GM10847 (cell line): Measurements from ENCODE around the gene VCAN.

ENCODE experiments used
- POLR2A ChIP-seq: IDR thresholded peaks from 2 replicates; pipeline ENCODE4 v1.6.1; 2011; ENCODE audit not compliant: insufficient read length; ENCODE audit errors: extremely low read depth

VCAN gene

DNA sequence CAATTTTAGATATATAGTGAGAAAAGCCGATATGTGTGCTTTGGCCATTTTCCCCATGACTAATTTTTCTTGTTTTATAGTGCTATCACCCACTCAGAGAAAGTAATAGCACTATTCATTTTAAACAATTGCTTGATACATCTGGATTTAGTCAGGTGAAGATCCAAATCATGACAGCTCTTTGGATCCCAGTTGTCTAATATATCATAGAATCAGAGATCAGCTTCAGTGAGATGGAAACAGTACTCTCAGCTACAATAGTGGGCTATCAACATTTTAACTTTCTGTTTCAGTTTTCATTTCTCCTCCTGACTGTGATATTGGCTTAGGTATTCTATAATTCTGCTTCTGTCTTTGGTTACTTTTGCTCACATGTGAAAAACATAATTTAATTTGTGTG is 38.7 kb downstream of the VCAN start:
- no peak for TF ChIP-seq POLR2A

GRCh38 chr5:83512061-83512745 is 40.7 kb downstream of the VCAN start:
- no peak for TF ChIP-seq POLR2A

DNA sequence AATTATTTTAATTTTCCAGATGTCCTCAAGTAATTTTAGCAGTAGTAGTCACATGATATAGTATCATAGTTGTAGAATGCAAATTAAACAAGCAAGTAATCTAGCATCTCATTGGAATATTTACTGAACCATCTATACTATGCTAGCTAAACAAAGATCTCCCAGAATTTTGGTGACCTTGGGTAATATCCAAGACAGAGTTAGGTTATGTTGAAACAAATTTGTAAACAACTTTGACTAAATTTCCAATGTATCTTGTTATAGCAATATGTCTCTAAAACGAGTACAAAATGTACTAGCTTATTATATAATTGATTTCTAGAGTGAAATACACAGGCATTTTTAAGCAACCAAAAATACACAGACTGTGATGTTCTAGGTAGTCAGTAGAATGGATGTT is 41.5 kb downstream of the VCAN start:
- no peak for TF ChIP-seq POLR2A

- no peak for TF ChIP-seq POLR2A
Observed at GRCh38 chr5:83513491-83513890, 41.9 kb downstream of the VCAN start.

DNA sequence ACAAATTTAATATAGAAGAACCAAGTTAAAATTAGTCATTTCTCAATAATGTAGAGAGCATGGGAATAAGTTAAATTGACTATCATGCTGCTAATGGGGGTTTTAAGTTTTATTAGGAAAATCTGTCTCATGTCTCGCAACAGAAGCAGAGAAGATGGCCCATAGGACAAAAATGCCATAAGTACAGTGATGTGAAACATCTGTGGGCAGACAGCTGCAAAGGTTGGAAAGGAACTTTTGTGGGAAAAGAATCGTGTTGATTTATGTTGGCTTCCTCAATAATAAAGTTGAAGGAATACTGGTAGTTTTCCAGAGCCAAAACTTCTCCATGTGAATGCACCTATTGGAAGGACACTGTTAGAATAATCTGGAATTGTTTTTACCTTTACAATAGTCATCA is 44.8 kb downstream of the VCAN start:
- no peak for TF ChIP-seq POLR2A

GRCh38 chr5:83517072-83517687 is 45.6 kb downstream of the VCAN start:
- no peak for TF ChIP-seq POLR2A

DNA sequence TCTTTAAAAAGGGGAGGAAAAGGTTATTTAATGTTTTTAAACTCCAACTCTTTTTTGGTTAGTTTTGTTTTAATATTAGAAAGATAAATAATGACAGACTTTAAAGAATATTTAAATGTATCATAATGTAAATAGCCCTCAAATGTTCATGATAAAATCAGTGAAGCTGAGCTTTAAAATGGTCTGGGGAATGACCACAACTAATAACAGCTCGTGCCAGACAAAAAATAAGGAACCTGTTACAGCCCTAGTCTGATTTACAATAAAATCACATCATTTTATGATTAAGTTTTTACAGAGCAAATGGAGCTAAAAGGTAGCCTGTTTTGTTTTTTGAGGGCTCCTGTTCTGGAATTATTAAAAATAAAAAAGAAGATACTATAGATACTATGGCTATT is 46.1 kb downstream of the VCAN start:
- no peak for TF ChIP-seq POLR2A

DNA sequence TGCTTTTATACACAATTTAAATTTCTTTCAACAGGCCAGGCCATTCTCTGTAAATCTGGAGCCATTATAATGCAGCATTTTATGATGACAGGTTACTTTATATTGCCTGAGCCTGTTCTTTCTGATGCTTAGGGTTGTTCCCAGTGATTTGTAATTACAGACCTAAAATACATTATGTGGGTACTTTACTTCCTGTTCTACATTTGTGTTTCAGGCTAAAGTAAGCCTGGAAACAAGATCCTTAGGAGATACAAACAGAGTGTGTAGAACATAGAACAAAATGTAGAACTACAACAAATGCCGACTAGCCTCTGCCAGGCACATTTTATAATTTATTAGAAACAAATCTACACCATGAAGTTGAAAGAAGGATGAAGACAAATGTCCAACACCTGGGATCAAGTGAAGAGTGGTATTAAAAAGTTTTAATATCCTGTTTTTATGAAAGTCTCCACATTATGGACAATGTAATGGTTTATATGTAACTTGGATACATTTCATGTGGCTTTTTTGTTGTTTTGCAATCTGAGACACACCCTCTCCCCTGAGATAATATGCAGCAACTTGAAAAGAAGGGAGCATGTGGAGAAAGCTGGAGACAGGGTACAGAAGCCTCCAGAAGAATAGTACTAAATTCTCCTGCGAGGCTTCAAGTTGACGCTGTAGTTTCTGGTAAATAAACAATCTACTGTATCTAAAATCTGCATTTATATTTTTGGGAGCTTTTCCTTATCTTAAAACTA is 46.9 kb downstream of the VCAN start:
- TF ChIP-seq POLR2A, result no peak

DNA sequence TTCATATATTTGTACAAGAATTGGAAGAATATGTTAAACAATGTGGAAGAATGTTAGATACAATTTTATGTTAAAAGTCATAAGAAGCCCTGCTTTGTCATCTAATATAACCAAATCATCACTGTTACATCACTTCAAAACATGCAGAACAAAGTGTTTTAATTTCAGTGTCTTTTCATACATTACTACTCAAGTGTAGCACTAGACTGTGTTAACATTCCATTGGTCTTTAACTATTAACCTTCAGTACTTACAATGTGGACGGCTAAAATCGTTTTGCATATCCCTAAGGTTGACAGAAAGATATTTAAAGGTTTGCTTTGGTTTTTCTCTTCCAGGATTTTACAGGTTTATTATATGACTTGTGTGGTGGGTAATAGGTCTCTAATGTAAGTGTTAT is 50.9 kb downstream of the VCAN start:
- no peak for TF ChIP-seq POLR2A

DNA sequence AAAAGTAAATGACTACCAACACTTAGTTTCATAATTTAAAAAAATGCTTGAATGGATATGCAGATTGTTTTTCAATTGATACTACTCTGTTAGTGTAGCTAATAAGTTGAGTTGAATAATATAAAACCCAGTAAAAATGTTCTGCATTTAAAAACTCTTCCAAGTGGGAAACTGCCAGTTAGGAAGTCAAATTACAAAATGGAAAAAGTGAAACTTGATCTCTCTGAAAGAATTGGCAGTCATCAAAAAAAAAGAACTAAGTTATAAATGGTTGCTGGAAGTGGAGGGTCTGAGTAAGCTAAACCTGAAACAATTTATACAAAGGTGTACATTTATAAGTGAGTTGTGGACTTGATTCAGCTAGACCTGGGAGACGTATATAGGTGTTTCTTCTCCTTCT is 52.4 kb downstream of the VCAN start:
- no peak for TF ChIP-seq POLR2A

DNA sequence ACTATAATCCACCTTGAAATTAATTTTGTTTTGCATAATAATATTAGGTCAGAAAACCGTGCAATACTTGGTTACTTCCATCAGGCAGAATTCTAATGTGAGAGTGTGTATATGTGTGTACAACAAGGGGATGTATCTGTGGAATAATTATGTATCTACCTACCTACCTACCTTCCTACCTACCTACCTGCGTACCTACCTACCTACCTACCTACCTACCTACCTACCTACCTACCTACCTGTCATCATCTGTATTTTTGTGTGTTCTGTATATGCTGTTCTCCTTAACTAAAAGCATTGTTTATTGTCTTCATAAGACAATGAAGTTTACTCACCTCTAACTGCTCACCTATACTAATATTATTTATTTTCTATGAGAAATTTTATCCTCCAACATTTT is 52.8 kb downstream of the VCAN start:
- no peak for TF ChIP-seq POLR2A

GRCh38 chr5:83524991-83525390 is 53.4 kb downstream of the VCAN start:
- no peak for TF ChIP-seq POLR2A

DNA sequence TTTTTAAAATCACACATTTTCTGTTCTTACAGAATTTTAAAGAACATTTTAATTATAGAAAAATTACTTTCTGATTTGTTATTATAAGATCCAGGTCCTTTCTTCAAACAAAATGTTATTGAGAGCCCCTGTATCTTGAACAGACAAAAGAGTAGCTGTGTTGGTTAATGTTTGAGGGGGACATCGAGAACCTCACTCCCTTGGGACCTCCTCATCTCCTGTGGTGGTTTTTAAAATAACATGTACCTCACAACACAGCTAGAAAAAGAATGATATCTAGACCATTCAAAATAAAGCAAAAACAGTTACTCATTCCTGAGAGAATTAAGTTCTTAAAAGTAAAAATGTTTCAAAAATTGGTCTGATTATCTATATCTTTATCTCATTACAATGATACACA is 54.7 kb downstream of the VCAN start:
- no peak for TF ChIP-seq POLR2A

GRCh38 chr5:83527221-83527620 is 55.7 kb downstream of the VCAN start:
- TF ChIP-seq POLR2A, result no peak

- no peak for TF ChIP-seq POLR2A
Observed at GRCh38 chr5:83527722-83528438, 56.3 kb downstream of the VCAN start.

GRCh38 chr5:83528439-83528769 is 56.9 kb downstream of the VCAN start:
- TF ChIP-seq POLR2A, result no peak
